HG02884 (cell line): Measurements from ENCODE around the gene PCNX3.
A peak's percentile ranks its signal among the peaks of the same experiment; 100 is the strongest.

Experiments
- ATAC-seq: cut with Tn5 transposase; IDR thresholded peaks from one replicate; pipeline ENCODE4 v1.9.1; 2021; ENCODE audit warnings: mild to moderate bottlenecking, moderate library complexity; ENCODE audit not compliant: unreplicated experiment

PCNX3 gene

GRCh38 chr11:65615229-65615949, at the start of gene PCNX3:
TSS of gene PCNX3 (plus strand) at chr11:65615776. CDS start at chr11:65616312, 536 bp downstream.
- peak; percentile 79 for ATAC-seq

DNA sequence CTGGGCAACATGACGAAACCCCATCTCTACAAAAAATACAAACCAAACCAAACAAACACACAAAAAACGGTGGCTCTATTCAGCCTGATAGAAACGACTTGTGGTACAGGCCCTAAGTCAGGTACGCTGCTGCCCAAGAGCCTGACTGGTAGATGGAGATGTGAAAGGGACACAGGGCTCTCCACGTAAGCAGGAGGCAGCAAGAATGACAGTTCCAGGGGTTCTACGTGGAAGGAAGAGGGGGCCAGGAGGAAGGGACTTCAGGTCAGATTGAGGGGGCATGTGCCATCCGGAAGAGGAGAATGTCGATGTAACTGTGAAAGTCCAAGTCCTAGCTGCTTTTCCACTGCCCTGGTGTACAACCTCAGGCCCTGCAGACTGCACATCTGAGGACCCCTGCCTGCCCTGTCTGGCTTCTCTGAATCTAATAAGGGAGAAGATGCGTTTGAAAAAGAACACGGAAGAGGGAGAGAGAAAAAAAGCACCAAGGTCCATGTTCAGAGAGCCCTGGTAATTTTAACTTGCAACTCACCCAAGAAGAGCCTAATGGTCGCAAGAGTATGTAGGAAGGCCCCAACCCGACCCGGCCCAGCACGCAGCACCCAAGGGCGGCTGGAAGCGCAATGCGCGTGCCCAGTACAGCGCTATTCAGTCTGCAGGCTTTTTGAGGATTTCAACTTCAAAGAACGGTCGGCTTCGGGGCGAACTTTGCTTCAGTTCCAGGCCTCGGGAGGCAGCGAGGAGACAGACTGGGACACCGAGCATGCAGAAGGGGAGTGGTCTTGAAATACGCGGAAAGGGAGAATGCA, 46.2 kb upstream of the PCNX3 start:
- ATAC-seq, result no peak

- ATAC-seq, result peak; percentile 56
Observed at GRCh38 chr11:65569973-65570918, 45.3 kb upstream of the PCNX3 start, which contains the start of gene ZNRD2. TSS of gene ZNRD2 (plus strand) at chr11:65570477. CDS start at chr11:65570492, 15 bp downstream.

DNA sequence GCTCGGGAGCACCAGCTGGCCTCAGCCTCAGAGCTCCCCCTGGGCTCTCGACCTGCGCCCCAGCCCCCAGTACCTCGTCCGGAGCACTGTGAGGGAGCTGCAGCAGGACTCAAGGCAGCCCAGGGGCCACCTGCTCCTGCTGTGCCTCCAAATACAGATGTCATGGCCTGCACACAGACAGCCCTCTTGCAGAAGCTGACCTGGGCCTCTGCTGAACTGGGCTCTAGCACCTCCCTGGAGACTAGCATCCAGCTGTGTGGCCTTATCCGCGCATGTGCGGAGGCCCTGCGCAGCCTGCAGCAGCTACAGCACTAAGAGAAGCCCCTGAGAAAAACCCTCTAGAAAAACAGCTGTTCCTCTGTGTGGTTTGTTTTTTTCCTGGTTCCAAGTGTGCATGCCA, 44.2 kb upstream of the PCNX3 start:
- no peak for ATAC-seq

- ATAC-seq, result no peak
Observed at GRCh38 chr11:65571940-65572339, 43.6 kb upstream of the PCNX3 start.

DNA sequence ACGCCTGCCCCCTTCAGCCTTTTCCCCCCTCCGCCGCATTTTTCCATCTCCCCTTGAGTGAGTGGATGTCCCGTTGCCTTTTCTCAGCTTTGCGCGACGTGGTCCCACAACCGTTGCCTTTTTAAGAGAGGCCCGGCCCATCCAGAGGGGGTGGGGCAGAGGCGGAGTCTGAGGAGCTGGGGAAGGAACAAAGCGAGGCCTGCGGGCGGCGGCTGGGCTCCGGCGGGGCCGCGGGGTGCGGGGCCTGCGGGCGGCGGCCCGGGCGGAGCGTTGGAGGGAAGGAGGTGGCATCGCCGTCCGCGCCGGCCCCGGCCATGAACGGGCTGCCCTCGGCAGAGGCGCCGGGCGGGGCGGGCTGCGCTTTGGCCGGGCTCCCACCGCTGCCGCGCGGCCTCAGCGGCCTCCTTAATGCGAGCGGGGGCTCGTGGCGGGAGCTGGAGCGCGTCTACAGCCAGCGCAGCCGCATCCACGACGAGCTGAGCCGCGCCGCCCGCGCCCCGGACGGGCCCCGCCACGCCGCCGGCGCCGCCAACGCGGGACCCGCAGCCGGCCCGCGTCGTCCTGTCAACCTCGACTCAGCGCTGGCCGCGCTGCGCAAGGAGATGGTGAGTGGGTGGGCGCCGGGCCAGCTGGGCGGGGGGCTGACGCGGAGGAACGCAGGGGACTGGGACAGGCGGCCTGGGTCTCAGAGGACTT, 43.1 kb upstream of the PCNX3 start, which contains the start of gene FAM89B:
TSS of gene FAM89B (plus strand) at position 183 of the 696 bp plus-strand sequence. CDS start at position 315, 132 bp downstream.
- no peak for ATAC-seq

GRCh38 chr11:65573391-65574079, 42.0 kb upstream of the PCNX3 start:
- ATAC-seq, result no peak

DNA sequence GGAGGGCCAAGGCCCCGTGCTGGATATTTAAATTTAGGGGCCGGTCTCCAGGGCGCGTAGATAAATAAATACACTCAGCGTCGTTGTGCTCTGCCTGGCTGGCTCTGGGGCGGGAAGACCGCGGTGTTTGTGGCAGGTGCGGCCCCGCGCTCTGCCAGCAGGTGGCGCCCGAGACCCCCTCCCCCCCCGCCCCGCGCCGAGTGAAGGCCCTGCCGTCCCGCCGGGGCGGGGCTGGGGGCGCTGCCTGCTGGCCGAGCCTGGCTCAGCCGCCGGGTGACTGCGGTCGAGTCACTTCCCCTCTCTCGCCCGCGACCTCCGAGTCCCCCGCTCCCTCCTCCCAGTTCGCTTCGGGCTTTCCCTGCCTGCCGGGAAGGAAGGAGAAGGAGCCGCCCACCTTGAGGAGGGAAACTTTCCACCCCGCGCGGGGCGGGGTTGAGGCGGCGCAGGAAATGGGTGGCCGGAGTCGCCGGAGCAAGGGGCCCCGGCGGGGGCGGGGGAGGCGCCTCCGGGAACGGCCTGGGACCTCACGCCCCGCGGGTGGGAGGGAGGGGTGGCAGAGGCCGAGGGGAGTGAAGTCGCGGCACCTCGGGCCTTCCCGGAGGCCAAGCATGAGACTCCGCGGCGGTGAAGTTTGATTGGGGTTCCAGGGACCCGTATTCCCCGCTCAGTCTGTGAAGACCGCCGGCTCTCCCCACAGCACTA, 41.3 kb upstream of the PCNX3 start:
- peak; percentile 31 for ATAC-seq

DNA sequence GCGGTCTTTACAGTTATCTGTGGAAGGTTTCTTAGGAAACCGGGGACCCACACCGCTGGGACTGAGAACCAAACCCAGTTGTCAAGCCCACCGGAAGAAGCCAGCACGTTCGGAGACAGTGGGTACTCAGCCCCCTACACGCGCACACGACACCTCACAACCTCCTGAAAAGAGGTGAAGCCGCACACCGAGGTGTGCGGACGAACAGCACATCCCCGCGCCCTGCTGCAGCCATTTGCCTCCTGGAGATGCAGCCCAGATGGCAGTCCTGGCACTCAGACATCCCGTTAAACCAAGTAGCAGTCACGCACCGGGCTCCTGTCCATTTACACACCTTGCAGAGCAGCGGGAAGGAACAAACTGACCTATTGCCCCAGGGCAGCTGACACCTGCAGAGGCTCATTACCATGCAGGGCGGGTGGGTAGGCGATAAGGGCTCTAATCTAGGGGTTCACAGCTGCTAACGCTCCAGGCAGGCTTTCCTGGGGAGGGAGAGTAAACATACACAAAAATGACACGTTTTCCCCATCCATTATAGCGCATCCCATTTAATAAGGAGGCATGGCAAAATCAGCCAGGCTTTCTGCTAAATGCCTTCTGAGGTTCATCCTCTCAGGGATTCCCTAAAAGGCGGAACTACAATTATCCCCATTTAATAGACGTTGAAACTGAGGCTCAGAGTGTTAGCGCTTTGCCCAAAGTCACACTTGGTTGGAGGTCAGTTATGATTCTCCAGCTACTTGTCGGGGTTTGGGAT, 40.6 kb upstream of the PCNX3 start:
- no peak for ATAC-seq

- ATAC-seq, result no peak
Observed at GRCh38 chr11:65575568-65576231, 39.9 kb upstream of the PCNX3 start, which contains the start of gene EHBP1L1. TSS of gene EHBP1L1 (plus strand) at chr11:65576053. CDS start at chr11:65576303, 250 bp downstream.

GRCh38 chr11:65576232-65576866, 39.2 kb upstream of the PCNX3 start:
- no peak for ATAC-seq

DNA sequence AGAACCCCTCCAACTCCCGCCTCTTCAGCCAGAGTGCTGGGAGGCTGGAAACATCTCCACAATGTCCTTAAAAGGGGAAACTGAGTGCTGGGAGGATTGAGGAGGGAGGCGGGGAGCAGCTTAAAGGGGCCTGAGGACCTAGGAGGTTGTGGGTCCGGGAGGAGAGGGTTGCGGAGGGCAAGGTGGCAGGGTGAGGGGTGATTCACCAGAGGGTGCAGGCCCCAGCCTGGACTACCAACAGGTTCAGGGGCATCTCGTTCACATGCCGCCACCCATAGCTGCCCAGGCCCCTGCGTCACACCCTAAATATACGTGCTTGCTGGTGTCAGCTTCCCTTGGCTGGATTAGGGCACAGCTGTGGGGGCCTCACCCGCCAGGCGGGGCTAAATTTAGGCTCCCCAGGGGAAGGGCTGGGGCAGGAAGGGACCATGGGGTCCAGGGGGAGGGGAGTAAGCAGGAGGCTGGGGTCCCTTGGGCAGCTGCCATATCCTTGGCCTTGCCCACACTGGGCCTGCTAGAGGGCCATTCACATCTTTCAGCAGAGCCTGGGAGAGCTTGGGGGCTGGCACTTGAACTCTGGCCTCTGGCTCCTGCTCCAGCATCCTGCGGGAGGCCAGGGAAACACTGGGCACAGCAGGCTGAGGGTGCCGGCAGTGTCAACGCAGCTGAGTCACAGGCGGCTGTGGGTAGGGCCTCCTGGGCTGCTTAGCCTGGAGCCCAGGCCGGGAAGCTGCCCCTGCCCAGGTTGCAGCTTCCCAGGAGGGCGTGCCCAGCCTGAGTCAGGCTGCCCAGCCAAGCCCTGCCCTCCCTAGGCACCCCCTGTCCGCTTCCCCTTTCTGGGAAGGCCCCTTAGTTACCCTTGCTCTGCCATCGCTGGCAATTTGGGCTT, 38.5 kb upstream of the PCNX3 start:
- ATAC-seq, result no peak

DNA sequence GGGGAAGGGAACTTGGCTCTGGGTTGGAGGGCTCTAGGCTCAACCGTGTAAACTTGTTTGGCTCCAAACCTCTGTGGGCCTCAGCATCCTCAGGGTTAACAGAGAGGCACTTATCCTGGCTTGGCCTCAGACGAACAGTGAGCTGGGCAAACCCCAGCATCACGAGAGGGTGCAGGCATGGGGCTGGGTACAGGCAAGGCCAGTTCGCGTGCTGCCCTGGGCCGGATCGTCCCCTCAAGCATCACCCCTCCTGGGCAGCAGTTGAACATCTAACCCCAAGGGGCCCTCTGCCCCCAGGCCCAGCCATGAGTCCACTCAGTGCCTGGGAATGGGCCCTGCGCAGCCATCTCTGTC, 37.8 kb upstream of the PCNX3 start:
- no peak for ATAC-seq

GRCh38 chr11:65578134-65578533, 37.4 kb upstream of the PCNX3 start:
- ATAC-seq, result no peak

- ATAC-seq, result no peak
Observed at GRCh38 chr11:65578667-65579066, 36.9 kb upstream of the PCNX3 start.

GRCh38 chr11:65579291-65579690, 36.3 kb upstream of the PCNX3 start:
- ATAC-seq, result no peak
